ENCODE data around the gene ATXN7.

The ATXN7 gene

DNA sequence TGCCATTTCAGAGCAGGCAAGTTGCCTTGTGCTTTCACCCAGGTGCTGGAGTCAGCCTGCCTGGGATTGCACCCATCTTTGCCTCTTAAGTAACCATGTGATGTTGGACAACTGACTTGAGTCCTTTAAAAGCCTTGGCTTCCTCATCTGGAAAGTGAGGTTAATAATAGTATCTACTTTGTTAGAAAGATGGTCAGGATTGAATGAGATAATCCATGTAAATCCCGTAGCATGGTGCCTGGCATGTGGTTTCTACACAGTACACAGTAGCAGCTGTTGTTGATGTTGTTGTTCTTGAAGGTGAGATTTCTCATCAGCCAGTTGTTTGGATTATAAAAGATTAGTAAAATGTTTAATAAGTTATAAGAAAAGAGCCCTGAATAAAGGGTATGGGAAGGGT is 110.8 kb downstream of the ATXN7 start:
- TF ChIP-seq CTCF (IDR thresholded peaks at IDR 0.05; ENCODE audit: low read length, missing control alignments) = no peak
- H3K4me3 ChIP-seq (replicated peaks; ENCODE audit: low read depth, low read length) = no peak overlapping the region
- no peak for DNase-seq (ENCODE audit: low read depth)

DNA sequence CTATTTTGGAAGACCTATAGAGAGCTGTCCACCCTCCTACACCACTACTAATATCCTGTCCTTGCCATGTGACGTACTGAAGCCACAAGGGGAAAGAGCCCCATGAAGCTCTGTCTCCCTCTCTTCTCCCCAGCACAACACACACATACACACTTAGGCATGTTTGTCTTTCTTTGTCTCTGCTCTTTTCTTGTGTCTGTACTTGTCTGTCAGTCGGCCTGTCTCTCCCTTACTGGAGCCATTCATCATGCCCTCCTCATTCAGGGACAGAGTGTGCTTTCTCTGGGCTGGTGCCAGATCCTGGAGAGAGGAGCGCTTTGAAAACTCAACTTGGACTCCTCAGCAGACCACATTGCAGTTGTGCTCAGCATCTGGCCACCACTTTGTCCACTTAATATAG is 112.1 kb downstream of the ATXN7 start:
- peak; percentile 72 for DNase-seq (ENCODE audit: low read depth)
- no peak for TF ChIP-seq CTCF (IDR thresholded peaks at IDR 0.05; ENCODE audit: low read length, missing control alignments)
- peak overlapping the region; percentile 21 for H3K4me3 ChIP-seq (replicated peaks; ENCODE audit: low read depth, low read length)

- peak overlapping the region; percentile 21 for H3K4me3 ChIP-seq (replicated peaks; ENCODE audit: low read depth, low read length)
- peak; percentile 99 for DNase-seq (ENCODE audit: low read depth)
- no peak for TF ChIP-seq CTCF (IDR thresholded peaks at IDR 0.05; ENCODE audit: low read length, missing control alignments)
Observed at GRCh38 chr3:63976161-63976871, 112.6 kb downstream of the ATXN7 start.

GRCh38 chr3:63976872-63977200 is 113.2 kb downstream of the ATXN7 start:
- H3K4me3 ChIP-seq (replicated peaks; ENCODE audit: low read depth, low read length) = no peak overlapping the region
- TF ChIP-seq CTCF (IDR thresholded peaks at IDR 0.05; ENCODE audit: low read length, missing control alignments) = no peak
- DNase-seq (ENCODE audit: low read depth) = no peak

DNA sequence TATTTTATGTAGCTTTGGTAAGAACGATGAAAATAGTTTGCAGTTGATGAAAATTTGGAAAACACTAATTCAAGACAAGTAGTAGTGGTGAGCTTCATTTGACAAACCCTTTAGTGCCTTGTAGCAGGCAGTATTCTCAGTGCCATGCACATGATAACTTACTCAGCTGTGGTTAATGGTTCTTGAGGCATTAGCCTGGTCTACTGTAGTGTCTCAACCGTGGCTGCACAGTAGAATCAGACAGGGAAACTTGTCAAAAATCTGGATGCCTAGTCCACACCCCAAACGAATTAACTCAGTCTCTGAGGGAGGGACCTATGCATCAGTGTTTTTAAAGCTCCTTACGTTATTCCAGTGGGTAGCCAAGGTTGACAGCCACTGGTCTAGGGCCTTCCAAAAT is 114.2 kb downstream of the ATXN7 start:
- no peak overlapping the region for H3K4me3 ChIP-seq (replicated peaks; ENCODE audit: low read depth, low read length)
- TF ChIP-seq CTCF (IDR thresholded peaks at IDR 0.05; ENCODE audit: low read length, missing control alignments) = no peak
- no peak for DNase-seq (ENCODE audit: low read depth)

GRCh38 chr3:63979093-63979885 is 115.6 kb downstream of the ATXN7 start:
- peak; percentile 78 for DNase-seq (ENCODE audit: low read depth)
- no peak for TF ChIP-seq CTCF (IDR thresholded peaks at IDR 0.05; ENCODE audit: low read length, missing control alignments)
- H3K4me3 ChIP-seq (replicated peaks; ENCODE audit: low read depth, low read length) = no peak overlapping the region
